Epithelial cell of esophagus (primary cell): Measurements from ENCODE around the gene PCDH11Y.
"Not testable (repeated sequence)": the region's sequence is repeated elsewhere in the genome, so short reads cannot be mapped to it uniquely, and the experiment has no call there.

Experiments used
- DNase-seq: peaks from one replicate; pipeline ENCODE4 v3.0.0; 2010; ENCODE audit warnings: low read depth
- H3K4me3 ChIP-seq: 2 replicates; pipeline ENCODE4 v1.5.1; 2011; ENCODE audit warnings: mild to moderate bottlenecking, low read length, control low read depth

The PCDH11Y gene

GRCh38 chrY:5000057-5000456, at the start of gene PCDH11Y:
PCDH11Y (plus strand) TSS chrY:5000296; CDS start chrY:5057100, 56,804 bp downstream.
- H3K4me3 ChIP-seq, result not testable (repeated sequence)
- peak; percentile 0 for DNase-seq

- DNase-seq, H3K4me3 ChIP-seq: not testable (repeated sequence)
Observed at GRCh38 chrY:4967894-4968293, 32.2 kb upstream of the PCDH11Y start.

GRCh38 chrY:4991743-4992400, 8.2 kb upstream of the PCDH11Y start:
- not testable (repeated sequence) for DNase-seq, H3K4me3 ChIP-seq

GRCh38 chrY:4994892-4995291, 5.2 kb upstream of the PCDH11Y start:
- DNase-seq, result peak; percentile 0
- not testable (repeated sequence) for H3K4me3 ChIP-seq

GRCh38 chrY:5002476-5003184, 2.5 kb downstream of the PCDH11Y start:
- DNase-seq, H3K4me3 ChIP-seq: not testable (repeated sequence)

GRCh38 chrY:5038972-5039523, 39.0 kb downstream of the PCDH11Y start:
- not testable (repeated sequence) for H3K4me3 ChIP-seq, DNase-seq

- DNase-seq, H3K4me3 ChIP-seq: not testable (repeated sequence)
Observed at GRCh38 chrY:5083017-5083416, 82.9 kb downstream of the PCDH11Y start.

- not testable (repeated sequence) for H3K4me3 ChIP-seq, DNase-seq
Observed at GRCh38 chrY:5182998-5183397, 182.9 kb downstream of the PCDH11Y start.

GRCh38 chrY:5215116-5215515, 215.0 kb downstream of the PCDH11Y start:
- not testable (repeated sequence) for H3K4me3 ChIP-seq, DNase-seq

- H3K4me3 ChIP-seq, DNase-seq: not testable (repeated sequence)
Observed at GRCh38 chrY:5324931-5325330, 324.8 kb downstream of the PCDH11Y start.

- DNase-seq, H3K4me3 ChIP-seq: not testable (repeated sequence)
Observed at GRCh38 chrY:5342220-5342619, 342.1 kb downstream of the PCDH11Y start.

- not testable (repeated sequence) for H3K4me3 ChIP-seq, DNase-seq
Observed at GRCh38 chrY:5543705-5544104, 543.6 kb downstream of the PCDH11Y start.

- DNase-seq, H3K4me3 ChIP-seq: not testable (repeated sequence)
Observed at GRCh38 chrY:5638589-5638988, 638.5 kb downstream of the PCDH11Y start.

GRCh38 chrY:5679265-5679664, 679.2 kb downstream of the PCDH11Y start:
- peak; percentile 5 for DNase-seq
- not testable (repeated sequence) for H3K4me3 ChIP-seq

GRCh38 chrY:5708727-5709126, 708.6 kb downstream of the PCDH11Y start:
- DNase-seq, H3K4me3 ChIP-seq: not testable (repeated sequence)

- DNase-seq, H3K4me3 ChIP-seq: not testable (repeated sequence)
Observed at GRCh38 chrY:5709788-5710381, 709.8 kb downstream of the PCDH11Y start.

- not testable (repeated sequence) for H3K4me3 ChIP-seq, DNase-seq
Observed at GRCh38 chrY:5761403-5761802, 761.3 kb downstream of the PCDH11Y start.

GRCh38 chrY:5776485-5776884, 776.4 kb downstream of the PCDH11Y start:
- H3K4me3 ChIP-seq, DNase-seq: not testable (repeated sequence)
